IMR-90 (cell line): ENCODE data around the gene EEIG2. TPM values are rescaled to one million over a fixed set of nuclear protein-coding genes. Genes with fewer than 3 reads are reported as not detected.

ENCODE experiments used
- ATAC-seq: fragments of 200-7000 bp; cut with Tn5 transposase; 2 replicates; pipeline ENCODE4 v1.9.1; 2020; ENCODE audit warnings: low read depth, mild to moderate bottlenecking, moderate library complexity
- BruUV-seq: library from RNA; stranded (reverse); fragments of 400-500 nt; replicated peaks from 2 replicates; lab custom pipeline; 2021; lab: Mats Ljungman, UMichigan
- CTCF ChIA-PET: fragments of 300-600 bp; formaldehyde crosslinking; extraction: SDS; loops from one replicate; lab custom pipeline; 2021; ENCODE audit warnings: antibody characterized with exemption; lab: Yijun Ruan, JAX
- POLR2A ChIA-PET: fragments of 300-600 bp; sonication (Branson Sonifier 250); formaldehyde crosslinking; loops from one replicate; lab custom pipeline; 2022; ENCODE audit warnings: antibody characterized with exemption; ENCODE audit not compliant: unreplicated experiment; lab: Charles Lee
- DNase-seq: peaks from one replicate; pipeline ENCODE4 v3.0.0; 2013
- H2AFZ ChIP-seq: replicated peaks from 2 replicates; pipeline ENCODE3; 2013; ENCODE audit warnings: low read length, mild to moderate bottlenecking; ENCODE audit not compliant: poor library complexity
- H2AK5ac ChIP-seq: 2 replicates; pipeline ENCODE4 v1.6.1; 2013; ENCODE audit warnings: low read depth, low read length, inconsistent platforms
- H2AK9ac ChIP-seq: replicated peaks from 2 replicates; pipeline ENCODE3; 2013; ENCODE audit warnings: mild to moderate bottlenecking, low read depth, low read length, moderate library complexity; ENCODE audit not compliant: poor library complexity
- H2BK120ac ChIP-seq: 2 replicates; pipeline ENCODE4 v1.6.1; 2013; ENCODE audit warnings: low read depth, low read length, inconsistent platforms
- H2BK15ac ChIP-seq: 3 replicates; pipeline ENCODE4 v1.6.1; 2013; ENCODE audit warnings: low read depth, low read length, inconsistent platforms
- H2BK20ac ChIP-seq: 2 replicates; pipeline ENCODE4 v1.6.1; 2013; ENCODE audit warnings: low read depth, mild to moderate bottlenecking, inconsistent platforms, low read length, moderate library complexity
- H2BK5ac ChIP-seq: 2 replicates; pipeline ENCODE4 v1.6.1; 2013; ENCODE audit warnings: mild to moderate bottlenecking, low read depth, low read length, inconsistent platforms; ENCODE audit not compliant: poor library complexity, severe bottlenecking
- H3K14ac ChIP-seq: replicated peaks from 2 replicates; pipeline ENCODE4 v1.6.1; 2013; ENCODE audit warnings: low read depth, low read length, inconsistent platforms
- H3K18ac ChIP-seq: 2 replicates; pipeline ENCODE4 v1.6.1; 2013; ENCODE audit warnings: low read depth, low read length, control low read depth
- H3K23ac ChIP-seq: 2 replicates; pipeline ENCODE4 v1.6.1; 2013; ENCODE audit warnings: low read depth, low read length, inconsistent platforms
- H3K27ac ChIP-seq: 2 replicates; pipeline ENCODE4 v1.5.1; 2013; ENCODE audit warnings: mild to moderate bottlenecking, control low read depth, low read length; ENCODE audit not compliant: insufficient read depth
- H3K27me3 ChIP-seq: 2 replicates; pipeline ENCODE4 v1.6.1; 2013; ENCODE audit warnings: low read length; ENCODE audit not compliant: control insufficient read depth, insufficient read depth
- H3K36me3 ChIP-seq: 2 replicates; pipeline ENCODE4 v1.6.1; 2013; ENCODE audit warnings: low read length, mixed read lengths; ENCODE audit not compliant: control insufficient read depth, insufficient read depth
- H3K4ac ChIP-seq: 2 replicates; pipeline ENCODE4 v1.6.1; 2013; ENCODE audit warnings: low read depth, low read length, inconsistent platforms
- H3K4me1 ChIP-seq: 2 replicates; pipeline ENCODE4 v1.6.1; 2013; ENCODE audit warnings: low read length, mixed read lengths; ENCODE audit not compliant: control insufficient read depth, insufficient read depth
- H3K4me2 ChIP-seq: 2 replicates; pipeline ENCODE4 v1.6.1; 2013; ENCODE audit warnings: low read depth, mild to moderate bottlenecking, control low read depth, low read length, moderate library complexity
- H3K4me3 ChIP-seq: 2 replicates; pipeline ENCODE4 v1.5.1; 2013; ENCODE audit warnings: low read depth, mild to moderate bottlenecking, control low read depth, low read length, moderate library complexity; ENCODE audit not compliant: insufficient read depth
- H3K56ac ChIP-seq: 2 replicates; pipeline ENCODE4 v1.6.1; 2013; ENCODE audit warnings: low read length, inconsistent platforms; ENCODE audit not compliant: insufficient read depth; ENCODE audit errors: extremely low read depth
- H3K79me1 ChIP-seq, 2 experiments: 2 replicates each; pipeline ENCODE4 v1.6.1; 2013; ENCODE audit warnings: low read length in 2 of 2, inconsistent platforms in 1 of 2, low read depth in 1 of 2
- H3K9ac ChIP-seq: 2 replicates; pipeline ENCODE4 v1.6.1; 2013; ENCODE audit warnings: low read depth, low read length, control low read depth
- H3K9me1 ChIP-seq: 2 replicates; pipeline ENCODE4 v1.6.1; 2013; ENCODE audit warnings: low read length, inconsistent platforms; ENCODE audit not compliant: insufficient read depth
- H3K9me3 ChIP-seq: 2 replicates; pipeline ENCODE4 v1.6.1; 2013; ENCODE audit warnings: low read length; ENCODE audit not compliant: control insufficient read depth, insufficient read depth
- H4K20me1 ChIP-seq: 2 replicates; pipeline ENCODE4 v1.6.1; 2013; ENCODE audit warnings: low read length, inconsistent platforms; ENCODE audit not compliant: insufficient read depth
- H4K5ac ChIP-seq: 2 replicates; pipeline ENCODE4 v1.6.1; 2013; ENCODE audit warnings: mild to moderate bottlenecking, low read depth, low read length, control low read depth
- H4K8ac ChIP-seq, 2 experiments: 2 replicates each; pipeline ENCODE4 v1.6.1; 2013; ENCODE audit warnings: low read depth in 2 of 2, low read length in 2 of 2, control low read depth in 1 of 2, inconsistent platforms in 1 of 2
- H4K91ac ChIP-seq: 2 replicates; pipeline ENCODE4 v1.6.1; 2013; ENCODE audit warnings: low read depth, low read length, inconsistent platforms; ENCODE audit not compliant: insufficient read depth
- CHD1 ChIP-seq: IDR thresholded peaks from 2 replicates; pipeline ENCODE4 v1.6.1; 2012; ENCODE audit warnings: low read depth, low read length, improper control_type of control experiment
- FOS ChIP-seq: fragments of 150-350 bp; IDR thresholded peaks from 2 replicates; pipeline ENCODE4 v1.6.1; 2016; ENCODE audit warnings: low read depth, low read length
- MAFK ChIP-seq: IDR thresholded peaks from 2 replicates; pipeline ENCODE4 v1.6.1; 2012; ENCODE audit warnings: low read depth, low read length, improper control_type of control experiment
- MAZ ChIP-seq: IDR thresholded peaks from 2 replicates; pipeline ENCODE4 v1.6.1; 2012; ENCODE audit warnings: low read depth, mild to moderate bottlenecking, low read length, improper control_type of control experiment, moderate library complexity, borderline replicate concordance
- RCOR1 ChIP-seq: IDR thresholded peaks from 2 replicates; pipeline ENCODE4 v1.6.1; 2012; ENCODE audit warnings: mild to moderate bottlenecking, low read length, improper control_type of control experiment; ENCODE audit not compliant: insufficient replicate concordance
- WGBS, 2 experiments: methylation state at CpG; one replicate each; pipeline versions ENCODE4 v1.1.5 to v1.1.7; 2013; ENCODE audit warnings: missing lambda C conversion rate in 2 of 2; ENCODE audit not compliant: insufficient read length in 1 of 2; ENCODE audit errors: extremely low coverage in 2 of 2; 5-methylcytosine and 5-hydroxymethylcytosine counted together
- dilution Hi-C: fragments of 300-500 bp; cut with HindIII; formaldehyde crosslinking; loops from one replicate; pipeline ENCODE4 v1.14.3; 2018; ENCODE audit warnings: low sequenced_read_pairs; ENCODE audit not compliant: unreplicated experiment
- in situ Hi-C: fragments of 300-500 bp; cut with MboI; formaldehyde crosslinking; loops from 3 replicates; pipeline ENCODE4 v1.14.3; 2019; ENCODE audit warnings: low sequenced_read_pairs, inconsistent platforms, mixed read lengths
- intact Hi-C: fragments of 100-400 bp; cut with micrococcal nuclease; formaldehyde crosslinking; loops from 2 replicates; pipeline ENCODE4 v1.10.0; 2022
- polyA plus RNA-seq, 3 experiments: library from polyadenylated mRNA; depleted of rRNA; stranded (reverse); fragments of >200 nt; gene quantifications; 2 replicates each; pipeline ENCODE4 v1.2.3, GENCODE V29; 2012; ENCODE audit warnings: low replicate concordance in 1 of 3
- total RNA-seq: library from RNA; depleted of rRNA; stranded (reverse); fragments of >200 nt; gene quantifications from 2 replicates; pipeline ENCODE4 v1.2.3, GENCODE V29; 2012

The EEIG2 gene
- total and polyA plus RNA-seq, 2 of the 4 experiments (the other 2 are of a cell fraction), result 1.7 to 4.8 TPM

DNA sequence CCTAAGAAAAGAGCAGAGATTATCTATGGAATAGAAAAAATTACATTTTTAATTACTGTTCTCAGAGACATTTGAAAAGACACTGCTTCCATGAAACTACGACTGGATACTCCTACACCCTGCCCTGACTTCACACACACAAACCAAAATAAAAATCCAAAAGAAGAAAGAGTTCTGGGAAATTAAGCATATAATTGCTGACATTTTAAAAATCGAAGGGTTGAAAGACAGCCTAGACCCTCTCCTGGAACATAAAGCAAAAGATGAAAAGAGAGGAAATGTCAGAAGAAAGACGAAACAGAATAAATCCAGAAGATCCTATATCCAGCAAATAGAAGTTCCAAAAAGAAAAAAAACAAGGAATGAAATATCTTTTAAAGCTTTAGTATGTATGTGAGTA is 32.8 kb upstream of the EEIG2 start:
- H2BK20ac ChIP-seq, result no peak overlapping the region
- ChIA-PET POLR2A (no interaction called here), CTCF (interaction anchor here (1.7 kb wide), 1 partner anchor 14 kb away, joined by 6 read pairs; no protein-coding TSS in a partner anchor)
- H3K36me3 ChIP-seq, result no peaks in the 10 kb centered on the region
- in situ Hi-C loops, result no loop called here
- no peak overlapping the region for H2BK15ac ChIP-seq
- H3K4me3 ChIP-seq, result no peak overlapping the region
- no peak overlapping the region for H3K56ac ChIP-seq
- H4K20me1 ChIP-seq, result no peaks in the 10 kb centered on the region
- no peak overlapping the region for H3K4ac ChIP-seq
- H3K23ac ChIP-seq, result no peak overlapping the region
- no peaks in the 10 kb centered on the region for H3K9me1 ChIP-seq
- peaks cover 5% of the 10 kb centered on the region for H3K27me3 ChIP-seq
- H2AFZ ChIP-seq, result no peak overlapping the region
- no peak overlapping the region for H4K91ac ChIP-seq
- ATAC-seq (no peak), DNase-seq (no peak)
- intact Hi-C loops, result no loop called here
- H2AK5ac ChIP-seq, result no peak overlapping the region
- H3K18ac ChIP-seq, result no peak overlapping the region
- H3K4me2 ChIP-seq, result no peak overlapping the region
- H3K9me3 ChIP-seq, result no peaks in the 10 kb centered on the region
- no peak overlapping the region for H2BK5ac ChIP-seq
- H2BK120ac ChIP-seq, result no peak overlapping the region
- H3K9ac ChIP-seq, result no peak overlapping the region
- no peak overlapping the region for H3K14ac ChIP-seq
- H3K4me1 ChIP-seq, result no peaks in the 10 kb centered on the region
- dilution Hi-C loops, result no loop called here
- no peaks in the 10 kb centered on the region for H3K79me1 ChIP-seq
- H4K5ac ChIP-seq, result no peak overlapping the region
- no CpG with 5 or more reads among the region's 3 CpGs for WGBS, 2 experiments
- no peak overlapping the region for H4K8ac ChIP-seq
- no TSS peak for BruUV-seq
- TF ChIP-seq MAFK (no peak), MAZ (no peak), CHD1 (no peak), FOS (no peak), RCOR1 (no peak)
- no peak overlapping the region for H3K27ac ChIP-seq
- H2AK9ac ChIP-seq, result no peak overlapping the region
